Mucosa of descending colon (tissue), 3 donors: ENCODE results near the gene ARF5. TPM values are rescaled to one million over a fixed set of nuclear protein-coding genes. Genes with fewer than 3 reads are reported as not detected.

Experiments used
- ATAC-seq: fragments of 200-7000 bp; cut with Tn5 transposase; one replicate; pipeline ENCODE4 v1.9.1; 2020; ENCODE audit warnings: mild to moderate bottlenecking, moderate library complexity
- DNase-seq, 3 donors: peaks; one replicate each; pipeline ENCODE4 v3.0.0-alpha.2; 2020
- H3K36me3 ChIP-seq: fragments of 200-600 bp; one replicate; pipeline ENCODE4 v1.8.0; 2021; ENCODE audit warnings: low read depth, mild to moderate bottlenecking
- H3K4me1 ChIP-seq: fragments of 200-600 bp; one replicate; pipeline ENCODE4 v1.8.0; 2021; ENCODE audit warnings: low read depth, mild to moderate bottlenecking
- H3K4me3 ChIP-seq: fragments of 200-600 bp; one replicate; pipeline ENCODE4 v1.8.0; 2021; ENCODE audit warnings: mild to moderate bottlenecking
- H3K9me3 ChIP-seq: fragments of 200-600 bp; one replicate; pipeline ENCODE4 v1.8.0; 2021; ENCODE audit warnings: mild to moderate bottlenecking
- intact Hi-C, 2 donors: fragments of 100-400 bp; cut with DNase I in 1 of 2; cut with micrococcal nuclease in 1 of 2; formaldehyde crosslinking; loops; one replicate each; pipeline versions ENCODE4 v1.11.0 to v1.11.1; 2022; cut with DNase I, micrococcal nuclease
- total RNA-seq, 3 donors: library from RNA; stranded (reverse); fragmentation: NEBNext Ultra II Directional in 2 of 3; extraction: Animal tissue kit (Norgen Biotek cat#: 25700) in 2 of 3; gene quantifications; one replicate each; pipeline versions ENCODE4 v1.2.1 to v1.2.4, GENCODE V29; 2021 to 2023
- TF ChIP-seq, protein P1 (sequence below): fragments of 200-600 bp; IDR thresholded peaks from one replicate; pipeline ENCODE4 v1.8.0; 2022; ENCODE audit warnings: antibody characterized with exemption, mild to moderate bottlenecking
- donor health status: DM: no; HTN: no; CAD: no; lungs with moderate emphysema.
- donor health status: DM: no; HTN: no; CAD: no.
- donor health status: DM: no; HTN: yes; CAD: no.

ARF5 gene
- total RNA-seq, 3 donors from 2014 or later, result 94.3 to 160 (median 141) TPM

DNA sequence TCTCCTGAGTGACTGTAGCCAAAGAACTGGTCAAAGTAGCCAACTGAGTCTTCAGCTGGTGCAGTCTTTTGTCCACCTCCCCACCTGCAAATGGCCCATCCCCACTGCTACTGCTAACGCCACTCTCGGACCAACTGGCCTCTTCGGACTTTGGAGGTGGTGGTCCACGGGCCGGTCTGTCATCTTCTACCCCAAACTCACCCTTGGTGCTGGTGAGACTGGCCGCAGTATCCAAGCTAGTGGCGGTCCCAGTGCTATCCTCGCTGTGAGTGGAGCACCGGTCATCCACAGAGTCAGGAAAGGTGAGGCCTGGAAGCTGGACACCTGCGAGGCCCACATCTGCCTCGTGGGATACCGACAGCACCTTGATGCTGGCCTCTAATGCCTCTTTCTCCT is 3.6 kb upstream of the ARF5 start:
- H3K4me3 ChIP-seq, result peak overlapping the region; percentile 71
- H3K9me3 ChIP-seq, result no peaks in the 10 kb centered on the region
- H3K4me1 ChIP-seq, result peaks cover 32% of the 10 kb centered on the region
- TF ChIP-seq, protein P1, sequence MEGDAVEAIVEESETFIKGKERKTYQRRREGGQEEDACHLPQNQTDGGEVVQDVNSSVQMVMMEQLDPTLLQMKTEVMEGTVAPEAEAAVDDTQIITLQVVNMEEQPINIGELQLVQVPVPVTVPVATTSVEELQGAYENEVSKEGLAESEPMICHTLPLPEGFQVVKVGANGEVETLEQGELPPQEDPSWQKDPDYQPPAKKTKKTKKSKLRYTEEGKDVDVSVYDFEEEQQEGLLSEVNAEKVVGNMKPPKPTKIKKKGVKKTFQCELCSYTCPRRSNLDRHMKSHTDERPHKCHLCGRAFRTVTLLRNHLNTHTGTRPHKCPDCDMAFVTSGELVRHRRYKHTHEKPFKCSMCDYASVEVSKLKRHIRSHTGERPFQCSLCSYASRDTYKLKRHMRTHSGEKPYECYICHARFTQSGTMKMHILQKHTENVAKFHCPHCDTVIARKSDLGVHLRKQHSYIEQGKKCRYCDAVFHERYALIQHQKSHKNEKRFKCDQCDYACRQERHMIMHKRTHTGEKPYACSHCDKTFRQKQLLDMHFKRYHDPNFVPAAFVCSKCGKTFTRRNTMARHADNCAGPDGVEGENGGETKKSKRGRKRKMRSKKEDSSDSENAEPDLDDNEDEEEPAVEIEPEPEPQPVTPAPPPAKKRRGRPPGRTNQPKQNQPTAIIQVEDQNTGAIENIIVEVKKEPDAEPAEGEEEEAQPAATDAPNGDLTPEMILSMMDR, result no peak
- DNase-seq (peak in 1 of 3 donors; percentile 56), ATAC-seq (no peak)
- intact Hi-C loops, result no loop called here
- H3K36me3 ChIP-seq, result no peaks in the 10 kb centered on the region

DNA sequence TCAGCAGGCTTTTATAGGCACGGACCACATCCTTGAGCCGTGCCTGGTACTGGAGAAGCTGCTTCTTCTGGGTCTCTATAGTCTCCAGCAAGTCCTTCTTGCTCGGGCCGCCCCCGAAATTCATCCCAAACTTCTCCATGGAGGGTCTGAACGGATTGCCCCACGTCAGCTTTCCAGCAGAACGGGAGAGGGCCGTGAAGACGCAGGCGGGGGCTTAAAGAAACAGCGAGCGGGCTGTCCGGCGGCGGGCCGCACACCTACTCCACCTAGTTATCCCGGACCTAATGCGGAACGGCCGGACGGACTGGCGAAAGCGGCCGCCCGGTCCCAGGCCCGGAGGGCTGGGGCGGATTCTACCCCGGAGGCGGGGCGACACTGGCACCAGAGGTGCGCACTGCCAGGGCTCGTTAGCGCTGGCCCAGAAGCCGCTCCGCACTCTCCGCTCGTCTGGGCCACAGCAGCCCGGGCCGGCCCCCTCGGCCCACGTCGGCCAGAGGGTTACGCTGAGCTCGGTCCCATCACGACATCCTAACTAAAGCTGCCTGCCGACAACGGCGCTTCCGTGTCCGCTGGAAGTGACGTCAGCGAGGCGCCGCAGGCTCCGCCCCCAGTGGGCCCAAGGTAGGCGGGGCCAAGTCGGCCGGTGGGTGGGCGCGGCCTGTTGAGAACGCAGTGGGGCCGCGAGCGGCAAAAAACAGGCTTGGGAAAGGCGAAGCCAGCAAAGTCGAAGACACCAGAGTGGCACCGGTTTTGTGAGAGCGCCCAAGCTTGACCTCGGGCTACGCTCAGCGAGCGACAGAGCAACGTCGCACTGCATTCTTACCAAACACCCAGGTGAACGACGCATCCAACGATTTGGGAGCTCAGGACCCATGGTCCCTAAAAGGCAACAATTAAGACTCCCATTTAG is 2.9 kb upstream of the ARF5 start, which contains the start of gene GCC1:
Gene GCC1 (minus strand): TSS at position 553 of the 910 bp plus-strand sequence. CDS start 414 bp downstream, at position 139.
- Histone ChIP-seq H3K4me1 (peaks cover 36% of the 10 kb centered on the region), H3K4me3 (peak within 1 kb of the TSS; percentile 71), H3K9me3 (no peaks in the 10 kb centered on the region), H3K36me3 (no peaks in the 10 kb centered on the region)
- DNase-seq (peak; percentile 93 to 98 (median 97)), ATAC-seq (peak; percentile 87)
- intact Hi-C loops, result no loop called here
- TF ChIP-seq, protein P1, result no peak

DNA sequence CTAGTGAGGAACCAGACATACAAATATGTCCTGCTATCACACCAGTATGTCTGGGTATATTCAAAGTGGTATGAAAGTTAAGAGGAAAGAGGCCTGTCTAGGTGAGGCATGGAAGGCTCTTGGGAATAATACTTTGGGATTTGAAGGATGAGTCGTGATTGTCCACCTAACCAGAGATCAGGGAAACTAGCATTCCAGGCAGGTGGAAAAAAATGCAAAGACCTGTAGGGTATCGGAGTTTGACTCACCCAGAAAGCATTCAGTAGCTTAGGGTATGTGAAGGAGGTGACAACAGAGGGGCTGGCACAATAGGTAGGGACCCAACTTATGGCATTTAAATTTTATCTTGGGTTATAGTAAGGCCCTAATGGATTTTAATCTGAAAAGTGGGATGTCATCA is 1.9 kb upstream of the ARF5 start:
- no peaks in the 10 kb centered on the region for H3K9me3 ChIP-seq
- no peak overlapping the region for H3K4me3 ChIP-seq
- DNase-seq, result no peak
- H3K36me3 ChIP-seq, result no peaks in the 10 kb centered on the region
- TF ChIP-seq, protein P1, result no peak
- H3K4me1 ChIP-seq, result peaks cover 36% of the 10 kb centered on the region
- no peak for ATAC-seq
- intact Hi-C loops, result no loop called here

DNA sequence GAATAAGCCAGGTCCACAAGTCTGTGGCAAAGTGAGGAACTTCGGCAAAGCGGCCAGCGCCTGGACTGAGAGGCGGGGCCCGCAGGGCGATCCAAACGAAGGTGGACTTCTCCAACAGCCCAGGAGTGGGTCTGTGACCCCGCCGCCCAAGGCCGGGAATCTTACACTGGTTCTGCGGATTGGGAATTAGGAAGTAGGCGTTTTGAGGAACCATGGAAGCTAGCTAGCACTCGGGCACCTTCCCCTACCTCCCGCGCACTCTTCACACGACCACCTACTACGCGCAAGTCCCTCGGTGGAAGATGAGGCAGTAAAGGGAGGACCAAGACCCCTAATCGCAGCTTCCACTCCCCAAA is 570 bp upstream of the ARF5 start:
- intact Hi-C loops, result no loop called here
- no peak for ATAC-seq
- peak; percentile 27 to 64 (median 56) for DNase-seq
- peak overlapping the region; percentile 86 for H3K4me3 ChIP-seq
- H3K4me1 ChIP-seq, result peaks cover 29% of the 10 kb centered on the region
- H3K9me3 ChIP-seq, result no peaks in the 10 kb centered on the region
- TF ChIP-seq, protein P1, result no peak
- no peaks in the 10 kb centered on the region for H3K36me3 ChIP-seq

DNA sequence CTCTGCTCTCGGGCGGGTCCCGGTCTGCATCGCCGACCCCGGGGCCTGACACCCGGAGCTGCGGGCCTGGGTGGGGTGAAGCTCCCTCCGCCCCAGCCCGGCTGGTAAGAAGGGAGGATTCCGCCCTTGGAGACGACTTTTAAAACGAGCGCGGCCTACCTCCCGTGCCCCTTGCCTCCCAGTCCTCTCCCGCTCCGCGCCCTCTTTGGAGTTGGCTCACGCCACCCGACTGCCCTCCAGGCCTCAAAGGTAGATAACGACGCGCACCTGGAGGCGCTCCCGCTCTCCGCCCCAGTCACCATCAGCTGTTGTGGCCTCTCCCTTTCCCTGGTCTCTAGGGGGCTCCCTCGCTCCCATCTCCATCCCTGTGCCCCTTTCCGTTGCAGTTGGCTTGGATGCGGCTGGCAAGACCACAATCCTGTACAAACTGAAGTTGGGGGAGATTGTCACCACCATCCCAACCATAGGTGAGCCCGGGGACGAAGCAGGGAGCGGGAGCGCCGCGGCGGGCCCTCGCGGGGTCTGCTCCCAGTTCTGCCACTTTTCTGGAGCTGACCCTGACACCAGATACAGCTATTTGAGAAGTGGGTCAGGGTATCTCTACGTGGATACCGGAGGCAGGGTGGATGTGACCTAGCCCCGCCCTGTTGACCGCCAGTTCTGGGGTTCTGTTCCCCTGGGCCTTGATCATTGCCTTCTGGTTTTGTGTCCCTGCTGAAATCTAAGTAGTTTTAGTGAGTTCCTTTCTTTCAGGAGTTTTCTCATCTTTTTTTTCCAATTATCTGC is 679 bp downstream of the ARF5 start:
- ATAC-seq, result peak; percentile 62
- Histone ChIP-seq H3K4me1 (peaks cover 25% of the 10 kb centered on the region), H3K4me3 (peak overlapping the region; percentile 86), H3K9me3 (no peaks in the 10 kb centered on the region), H3K36me3 (no peaks in the 10 kb centered on the region)
- DNase-seq, result peak; percentile 71 to 76 (median 74)
- intact Hi-C loops, result no loop called here
- TF ChIP-seq, protein P1, result no peak
